ENCODE measurements around the gene MLXIP. TPM values are rescaled to one million over a fixed set of nuclear protein-coding genes. Genes with fewer than 3 reads are reported as not detected.
"Not testable (repeated sequence)": the region's sequence is repeated elsewhere in the genome, so short reads cannot be mapped to it uniquely, and the experiment has no call there.

MLXIP gene
- polyA plus RNA-seq, 1 donor from 2014 or later, result 17.5 TPM

GRCh38 chr12:122043476-122043875 lies 35.1 kb upstream of the MLXIP start:
- Mint-ChIP-seq H3K4me3 (no peak overlapping the region), H3K4me1 (no peaks in the 10 kb centered on the region), H3K27ac (no peak overlapping the region), H3K36me3 (no peaks in the 10 kb centered on the region), H3K9me3 (no peaks in the 10 kb centered on the region), H3K27me3 (no peaks in the 10 kb centered on the region)

GRCh38 chr12:122045262-122045661 lies 33.3 kb upstream of the MLXIP start:
- Mint-ChIP-seq H3K27ac (peak overlapping the region in 1 of 3 donors; percentile 76), H3K27me3 (no peaks in the 10 kb centered on the region), H3K9me3 (no peaks in the 10 kb centered on the region), H3K4me3 (no peak overlapping the region), H3K36me3 (no peaks in the 10 kb centered on the region), H3K4me1 (no peaks in the 10 kb centered on the region)

- Mint-ChIP-seq H3K36me3 (no peaks in the 10 kb centered on the region), H3K27ac (peak overlapping the region in 1 of 3 donors; percentile 35), H3K27me3 (no peaks in the 10 kb centered on the region), H3K4me3 (peak overlapping the region in 1 of 4 donors; percentile 63), H3K9me3 (no peaks in the 10 kb centered on the region), H3K4me1 (no peaks in the 10 kb centered on the region)
Observed at GRCh38 chr12:122046145-122046544, 32.4 kb upstream of the MLXIP start.

- Mint-ChIP-seq H3K4me3 (no peak overlapping the region), H3K27ac (no peak overlapping the region), H3K36me3 (no peaks in the 10 kb centered on the region), H3K27me3 (no peaks in the 10 kb centered on the region), H3K9me3 (no peaks in the 10 kb centered on the region), H3K4me1 (no peaks in the 10 kb centered on the region)
Observed at GRCh38 chr12:122048151-122048550, 30.4 kb upstream of the MLXIP start.

- no peak overlapping the region for H3K4me3 Mint-ChIP-seq
- no peaks in the 10 kb centered on the region for H3K27me3 Mint-ChIP-seq
- peaks cover 3 to 6% (median 3%) of the 10 kb centered on the region in 3 donors for H3K4me1 Mint-ChIP-seq
- H3K27ac Mint-ChIP-seq, result no peak overlapping the region
- no peaks in the 10 kb centered on the region for H3K9me3 Mint-ChIP-seq
- H3K36me3 Mint-ChIP-seq, result peaks cover 1% of the 10 kb centered on the region
Observed at GRCh38 chr12:122049827-122050226, 28.7 kb upstream of the MLXIP start.

GRCh38 chr12:122050706-122051105 lies 27.9 kb upstream of the MLXIP start:
- Mint-ChIP-seq H3K4me1 (peaks cover 3 to 6% (median 3%) of the 10 kb centered on the region in 3 donors), H3K9me3 (no peaks in the 10 kb centered on the region), H3K27me3 (no peaks in the 10 kb centered on the region), H3K4me3 (no peak overlapping the region), H3K27ac (no peak overlapping the region), H3K36me3 (peaks cover 1% of the 10 kb centered on the region)

- H3K36me3 Mint-ChIP-seq, result peaks cover 1% of the 10 kb centered on the region
- H3K27me3 Mint-ChIP-seq, result no peaks in the 10 kb centered on the region
- H3K4me3 Mint-ChIP-seq, result no peak overlapping the region
- H3K27ac Mint-ChIP-seq, result no peak overlapping the region
- H3K9me3 Mint-ChIP-seq, result no peaks in the 10 kb centered on the region
- H3K4me1 Mint-ChIP-seq, result peaks cover 3 to 6% (median 3%) of the 10 kb centered on the region in 3 donors
Observed at GRCh38 chr12:122051231-122051876, 27.2 kb upstream of the MLXIP start.

- Mint-ChIP-seq H3K27ac (no peak overlapping the region), H3K9me3 (no peaks in the 10 kb centered on the region), H3K27me3 (no peaks in the 10 kb centered on the region), H3K4me1 (peaks cover 3 to 6% (median 3%) of the 10 kb centered on the region in 3 donors), H3K4me3 (no peak overlapping the region), H3K36me3 (peaks cover 1% of the 10 kb centered on the region)
Observed at GRCh38 chr12:122052285-122052684, 26.3 kb upstream of the MLXIP start.

- H3K4me3 Mint-ChIP-seq, result no peak overlapping the region
- H3K9me3 Mint-ChIP-seq, result no peaks in the 10 kb centered on the region
- peaks cover 3 to 6% (median 3%) of the 10 kb centered on the region in 3 donors for H3K4me1 Mint-ChIP-seq
- no peaks in the 10 kb centered on the region for H3K27me3 Mint-ChIP-seq
- H3K27ac Mint-ChIP-seq, result peak overlapping the region in 1 of 3 donors; percentile 52
- H3K36me3 Mint-ChIP-seq, result peaks cover 1% of the 10 kb centered on the region
Observed at GRCh38 chr12:122054842-122055520, 23.6 kb upstream of the MLXIP start.

GRCh38 chr12:122056406-122056805 lies 22.1 kb upstream of the MLXIP start:
- H3K4me1 Mint-ChIP-seq, H3K36me3 Mint-ChIP-seq, H3K4me3 Mint-ChIP-seq, H3K27me3 Mint-ChIP-seq, H3K9me3 Mint-ChIP-seq, H3K27ac Mint-ChIP-seq: not testable (repeated sequence)

GRCh38 chr12:122057007-122057735 lies 21.4 kb upstream of the MLXIP start:
- H3K4me3 Mint-ChIP-seq, result no peak overlapping the region
- H3K27ac Mint-ChIP-seq, result peak overlapping the region in 1 of 3 donors; percentile 82
- no peaks in the 10 kb centered on the region for H3K27me3 Mint-ChIP-seq
- H3K9me3 Mint-ChIP-seq, result no peaks in the 10 kb centered on the region
- peaks cover 3 to 6% (median 3%) of the 10 kb centered on the region in 3 donors for H3K4me1 Mint-ChIP-seq
- peaks cover 1% of the 10 kb centered on the region for H3K36me3 Mint-ChIP-seq

- peak overlapping the region in 2 of 3 donors; percentile 16 to 82 for H3K27ac Mint-ChIP-seq
- peaks cover 1% of the 10 kb centered on the region for H3K36me3 Mint-ChIP-seq
- no peak overlapping the region for H3K4me3 Mint-ChIP-seq
- peaks cover 3 to 6% (median 3%) of the 10 kb centered on the region in 3 donors for H3K4me1 Mint-ChIP-seq
- H3K9me3 Mint-ChIP-seq, result no peaks in the 10 kb centered on the region
- H3K27me3 Mint-ChIP-seq, result no peaks in the 10 kb centered on the region
Observed at GRCh38 chr12:122057769-122058168, 20.8 kb upstream of the MLXIP start.

GRCh38 chr12:122058549-122059149 lies 19.9 kb upstream of the MLXIP start:
- Mint-ChIP-seq H3K4me1 (peaks cover 3 to 8% (median 6%) of the 10 kb centered on the region in 3 donors), H3K4me3 (no peak overlapping the region), H3K9me3 (no peaks in the 10 kb centered on the region), H3K27me3 (no peaks in the 10 kb centered on the region), H3K27ac (peak overlapping the region in 1 of 3 donors; percentile 21), H3K36me3 (peaks cover 1% of the 10 kb centered on the region)

- Mint-ChIP-seq H3K4me1 (peaks cover under 1 to 11% (median 2%) of the 10 kb centered on the region in 3 donors), H3K27ac (peak overlapping the region in 1 of 3 donors; percentile 53), H3K4me3 (no peak overlapping the region), H3K27me3 (no peaks in the 10 kb centered on the region), H3K36me3 (peaks cover under 1% of the 10 kb centered on the region), H3K9me3 (no peaks in the 10 kb centered on the region)
Observed at GRCh38 chr12:122059203-122059960, 19.2 kb upstream of the MLXIP start.
